Common myeloid progenitor, CD34-positive (primary cell): ENCODE data around the gene CUL2.
"Not testable (repeated sequence)": the region's sequence is repeated elsewhere in the genome, so short reads cannot be mapped to it uniquely, and the experiment has no call there.

ENCODE experiments used
- CTCF ChIA-PET: fragments of 350-600 bp; sonication (Branson Sonifier 250); formaldehyde crosslinking; loops from one replicate; lab custom pipeline; 2021; ENCODE audit warnings: antibody characterized with exemption; lab: Charles Lee
- POLR2A ChIA-PET: fragments of 350-600 bp; sonication (Branson Sonifier 250); formaldehyde crosslinking; loops from one replicate; lab custom pipeline; 2021; ENCODE audit warnings: antibody characterized with exemption; lab: Charles Lee
- DNase-seq, 3 donors: peaks; one replicate each; pipeline versions ENCODE4 v3.0.0 to v3.0.0-alpha.2; 2013
- H3K27ac ChIP-seq, 2 experiments: 1 replicate in 1 of 2; 2 replicates in 1 of 2; pipeline ENCODE4 v1.7.0; 2013; ENCODE audit warnings: inconsistent platforms in 2 of 2, low read length in 2 of 2, mild to moderate bottlenecking in 2 of 2, low read depth in 1 of 2, moderate library complexity in 1 of 2; ENCODE audit not compliant: severe bottlenecking in 2 of 2, insufficient read depth in 1 of 2, poor library complexity in 1 of 2
- H3K27me3 ChIP-seq, 5 experiments: replicated peaks in 2 of 5; 1 replicate in 3 of 5; 2 replicates in 2 of 5; pipeline versions ENCODE4 v1.6.1 to v1.7.0; 2013; ENCODE audit warnings: low read length in 4 of 5, mild to moderate bottlenecking in 2 of 5, moderate library complexity in 2 of 5, inconsistent platforms in 1 of 5; ENCODE audit not compliant: insufficient read depth in 5 of 5, control insufficient read depth in 4 of 5
- H3K36me3 ChIP-seq, 4 experiments: 1 replicate in 2 of 4; 2 replicates in 2 of 4; pipeline versions ENCODE4 v1.6.1 to v1.7.0; 2013; ENCODE audit warnings: low read length in 3 of 4, control low read depth in 1 of 4, mild to moderate bottlenecking in 1 of 4; ENCODE audit not compliant: control insufficient read depth in 4 of 4, insufficient read depth in 4 of 4
- H3K4me1 ChIP-seq, 4 experiments: 1 replicate in 3 of 4; 2 replicates in 1 of 4; pipeline versions ENCODE4 v1.6.1 to v1.7.1; 2013; ENCODE audit warnings: low read length in 3 of 4, mild to moderate bottlenecking in 3 of 4, control low read depth in 1 of 4, inconsistent platforms in 1 of 4, moderate library complexity in 1 of 4; ENCODE audit not compliant: control insufficient read depth in 4 of 4, insufficient read depth in 4 of 4; ENCODE audit errors: control extremely low read depth in 1 of 4
- H3K4me3 ChIP-seq, 7 experiments: 1 replicate in 4 of 7; 2 replicates in 3 of 7; pipeline versions ENCODE4 v1.5.1 to v1.7.0; 2013; ENCODE audit warnings: mild to moderate bottlenecking in 7 of 7, low read length in 6 of 7, moderate library complexity in 6 of 7, inconsistent platforms in 2 of 7, low read depth in 2 of 7, control low read depth in 1 of 7; ENCODE audit not compliant: insufficient read depth in 4 of 7, control insufficient read depth in 1 of 7; ENCODE audit errors: extremely low read depth in 1 of 7
- H3K9me3 ChIP-seq, 5 experiments: 1 replicate in 4 of 5; 2 replicates in 1 of 5; pipeline versions ENCODE4 v1.6.1 to v1.7.1; 2013; ENCODE audit warnings: low read length in 4 of 5, mild to moderate bottlenecking in 2 of 5, inconsistent platforms in 1 of 5, low read depth in 1 of 5, moderate library complexity in 1 of 5; ENCODE audit not compliant: control insufficient read depth in 4 of 5, insufficient read depth in 2 of 5; ENCODE audit errors: control extremely low read depth in 1 of 5
- WGBS: methylation state at CpG from one replicate; pipeline ENCODE4 v1.1.5; 2013; ENCODE audit not compliant: insufficient coverage; 5-methylcytosine and 5-hydroxymethylcytosine counted together

CUL2 gene

GRCh38 chr10:35083242-35083641 lies 6.9 kb downstream of the CUL2 start:
- Histone ChIP-seq H3K36me3 (peaks cover 0 to 24% (median 6%) of the 10 kb centered on the region in 4 experiments), H3K4me3 (no peak overlapping the region), H3K27ac (no peak overlapping the region), H3K27me3 (no peaks in the 10 kb centered on the region), H3K4me1 (peaks cover 0 to 4% (median 1%) of the 10 kb centered on the region in 4 experiments), H3K9me3 (peaks cover 4 to 16% (median 5%) of the 10 kb centered on the region in 5 experiments)
- ChIA-PET CTCF (interaction anchor here (1.3 kb wide), 1 partner anchor 26 kb away, joined by 3 read pairs; no protein-coding TSS in a partner anchor), POLR2A (no interaction called here)
- peak in 2 of 3 donors; percentile 6 to 9 for DNase-seq
- no CpG with 5 or more reads among the region's 1 CpG for WGBS

DNA sequence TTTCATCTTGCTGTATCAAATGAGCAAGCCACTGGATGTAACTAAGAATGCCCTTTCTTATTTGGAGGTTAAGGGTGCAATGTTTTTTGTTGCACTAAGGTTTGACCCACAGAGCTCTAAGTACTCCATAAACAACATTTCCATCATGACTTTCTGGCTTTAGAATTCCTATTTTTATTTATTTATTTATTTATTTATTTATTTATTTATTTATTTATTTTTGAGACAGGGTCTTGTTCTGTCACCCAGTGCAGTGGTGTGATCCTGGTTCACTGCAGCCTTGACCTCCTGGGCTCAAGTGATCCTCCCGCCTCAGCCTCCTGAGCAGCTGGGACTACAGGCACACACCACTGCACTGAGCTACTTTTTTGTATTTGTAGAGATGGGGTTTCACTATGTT lies 9.9 kb downstream of the CUL2 start:
- POLR2A ChIA-PET, H3K27ac ChIP-seq, H3K4me1 ChIP-seq, CTCF ChIA-PET, H3K27me3 ChIP-seq, DNase-seq, H3K4me3 ChIP-seq: not testable (repeated sequence)
- peaks cover 0 to 16% (median 6%) of the 10 kb centered on the region in 4 experiments for H3K36me3 ChIP-seq
- WGBS: no CpG with 5 or more reads among the region's 1 CpG
- peaks cover 4 to 16% (median 5%) of the 10 kb centered on the region in 5 experiments for H3K9me3 ChIP-seq

- Histone ChIP-seq H3K27me3 (no peaks in the 10 kb centered on the region), H3K4me1 (no peaks in the 10 kb centered on the region), H3K36me3 (peaks cover 2 to 16% (median 6%) of the 10 kb centered on the region in 4 experiments), H3K27ac (no peak overlapping the region), H3K9me3 (peaks cover 4 to 16% (median 5%) of the 10 kb centered on the region in 5 experiments), H3K4me3 (no peak overlapping the region)
- no peak for DNase-seq
- POLR2A ChIA-PET: no interaction called here
- 100% methylated on average over 2 of the region's 3 CpGs for WGBS
- CTCF ChIA-PET: no interaction called here
Observed at GRCh38 chr10:35079763-35080162, 10.4 kb downstream of the CUL2 start.

GRCh38 chr10:35079265-35079664 lies 10.9 kb downstream of the CUL2 start:
- H3K9me3 ChIP-seq: peaks cover 4 to 16% (median 5%) of the 10 kb centered on the region in 5 experiments
- no peak overlapping the region for H3K4me3 ChIP-seq
- POLR2A ChIA-PET: no interaction called here
- no peaks in the 10 kb centered on the region for H3K27me3 ChIP-seq
- CTCF ChIA-PET: no interaction called here
- no peaks in the 10 kb centered on the region for H3K4me1 ChIP-seq
- DNase-seq: no peak
- WGBS: 100% methylated on average over 1 of the region's 4 CpGs
- H3K27ac ChIP-seq: no peak overlapping the region
- peaks cover 2 to 16% (median 6%) of the 10 kb centered on the region in 4 experiments for H3K36me3 ChIP-seq

- H3K27me3 ChIP-seq: no peaks in the 10 kb centered on the region
- no peak overlapping the region for H3K27ac ChIP-seq
- 83% methylated on average over 3 of the region's 3 CpGs for WGBS
- DNase-seq: no peak
- H3K36me3 ChIP-seq: peaks cover 2 to 8% (median 5%) of the 10 kb centered on the region in 4 experiments
- H3K4me3 ChIP-seq: no peak overlapping the region
- ChIA-PET POLR2A (no interaction called here), CTCF (no interaction called here)
- no peaks in the 10 kb centered on the region for H3K9me3 ChIP-seq
- H3K4me1 ChIP-seq: no peaks in the 10 kb centered on the region
Observed at GRCh38 chr10:35075228-35075627, 14.9 kb downstream of the CUL2 start.

DNA sequence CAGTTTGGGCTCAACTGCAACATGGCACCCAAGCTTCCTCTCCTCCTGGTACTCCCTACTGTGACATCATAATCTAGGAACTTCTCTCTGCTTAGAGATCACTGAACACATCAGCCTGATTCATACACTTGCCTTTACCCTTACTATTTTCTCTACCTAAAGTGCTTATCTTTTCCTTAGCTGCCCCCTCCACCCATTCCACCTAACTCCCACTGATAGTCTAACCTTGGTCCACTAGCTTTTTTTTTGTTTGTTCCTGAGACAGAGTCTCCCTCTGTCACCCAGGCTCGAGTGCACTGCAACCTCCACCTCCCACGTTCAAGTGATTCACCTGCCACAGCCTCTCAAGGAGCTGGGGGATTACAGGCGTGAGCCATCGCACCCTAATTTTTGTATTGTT lies 15.9 kb downstream of the CUL2 start:
- peaks cover 3 to 15% (median 10%) of the 10 kb centered on the region in 4 experiments for H3K36me3 ChIP-seq
- ChIA-PET CTCF (interaction anchor here (0.7 kb wide), 1 partner anchor 142 kb away, joined by 4 read pairs; no protein-coding TSS in a partner anchor), POLR2A (no interaction called here)
- no peaks in the 10 kb centered on the region for H3K4me1 ChIP-seq
- no peak overlapping the region for H3K27ac ChIP-seq
- WGBS: 100% methylated on average over 4 of the region's 4 CpGs
- no peaks in the 10 kb centered on the region for H3K27me3 ChIP-seq
- H3K4me3 ChIP-seq: no peak overlapping the region
- no peaks in the 10 kb centered on the region for H3K9me3 ChIP-seq
- no peak for DNase-seq

DNA sequence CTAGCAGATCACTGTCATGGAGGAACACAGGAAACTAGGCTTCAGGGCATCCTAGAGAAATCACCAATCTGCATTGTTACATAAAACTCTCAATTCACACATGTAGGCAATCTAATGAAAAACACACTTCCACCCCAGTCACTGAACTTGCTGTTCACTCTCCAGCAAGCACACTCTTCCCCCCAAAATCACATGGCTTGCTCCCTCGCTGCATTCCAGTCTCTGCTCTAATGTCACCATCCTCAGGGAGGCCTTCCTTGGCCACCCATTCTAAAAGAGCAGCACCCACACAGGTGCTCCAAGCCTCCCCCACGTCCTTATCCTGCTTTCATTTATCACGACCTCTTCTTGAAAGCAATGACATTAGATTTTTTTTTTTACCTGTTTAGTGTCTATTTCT lies 19.6 kb downstream of the CUL2 start:
- ChIA-PET CTCF (no interaction called here), POLR2A (no interaction called here)
- Histone ChIP-seq H3K27me3 (no peaks in the 10 kb centered on the region), H3K27ac (no peak overlapping the region), H3K4me3 (no peak overlapping the region), H3K4me1 (no peaks in the 10 kb centered on the region), H3K9me3 (no peaks in the 10 kb centered on the region), H3K36me3 (peaks cover 3 to 27% (median 16%) of the 10 kb centered on the region in 4 experiments)
- WGBS: 100% methylated on average over 1 of the region's 3 CpGs
- no peak for DNase-seq
